ENCODE results near the gene LIPC.

Gene LIPC

DNA sequence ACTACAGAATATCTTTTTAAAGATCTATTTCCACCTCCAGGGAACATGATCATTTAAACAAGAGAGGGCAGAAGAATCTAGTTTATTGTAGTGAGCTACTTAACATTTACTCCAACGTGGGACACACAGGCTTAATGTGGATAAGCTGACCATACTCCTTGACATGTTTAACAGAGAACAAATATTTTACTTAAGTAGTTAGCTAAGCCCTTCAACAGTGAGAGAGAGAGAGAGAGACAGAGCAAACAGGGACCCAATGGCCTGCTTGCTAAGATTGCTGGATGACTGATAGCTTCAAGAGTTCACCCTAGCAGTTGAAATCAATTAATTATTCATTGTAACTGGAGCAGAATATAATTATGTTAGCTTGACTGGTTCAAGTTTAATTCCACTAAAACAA, 159.1 kb downstream of the LIPC start:
- TF ChIP-seq CSDC2 (CRISPR knock-in tag; IDR thresholded peaks at IDR 0.05) (no peak), TCF4 (CRISPR knock-in tag; IDR thresholded peaks at IDR 0.05; ENCODE audit: borderline replicate concordance) (no peak), RARB (CRISPR knock-in tag; IDR thresholded peaks at IDR 0.05) (no peak), PPARA (CRISPR knock-in tag; IDR thresholded peaks at IDR 0.05; ENCODE audit: borderline replicate concordance) (no peak)
- TF ChIP-seq, protein P1, sequence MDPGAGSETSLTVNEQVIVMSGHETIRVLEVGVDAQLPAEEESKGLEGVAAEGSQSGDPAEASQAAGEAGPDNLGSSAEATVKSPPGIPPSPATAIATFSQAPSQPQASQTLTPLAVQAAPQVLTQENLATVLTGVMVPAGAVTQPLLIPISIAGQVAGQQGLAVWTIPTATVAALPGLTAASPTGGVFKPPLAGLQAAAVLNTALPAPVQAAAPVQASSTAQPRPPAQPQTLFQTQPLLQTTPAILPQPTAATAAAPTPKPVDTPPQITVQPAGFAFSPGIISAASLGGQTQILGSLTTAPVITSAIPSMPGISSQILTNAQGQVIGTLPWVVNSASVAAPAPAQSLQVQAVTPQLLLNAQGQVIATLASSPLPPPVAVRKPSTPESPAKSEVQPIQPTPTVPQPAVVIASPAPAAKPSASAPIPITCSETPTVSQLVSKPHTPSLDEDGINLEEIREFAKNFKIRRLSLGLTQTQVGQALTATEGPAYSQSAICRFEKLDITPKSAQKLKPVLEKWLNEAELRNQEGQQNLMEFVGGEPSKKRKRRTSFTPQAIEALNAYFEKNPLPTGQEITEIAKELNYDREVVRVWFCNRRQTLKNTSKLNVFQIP (CRISPR knock-in tag; IDR thresholded peaks at IDR 0.05; ENCODE audit: borderline replicate concordance, low read depth): no peak
- ATAC-seq: no peak

DNA sequence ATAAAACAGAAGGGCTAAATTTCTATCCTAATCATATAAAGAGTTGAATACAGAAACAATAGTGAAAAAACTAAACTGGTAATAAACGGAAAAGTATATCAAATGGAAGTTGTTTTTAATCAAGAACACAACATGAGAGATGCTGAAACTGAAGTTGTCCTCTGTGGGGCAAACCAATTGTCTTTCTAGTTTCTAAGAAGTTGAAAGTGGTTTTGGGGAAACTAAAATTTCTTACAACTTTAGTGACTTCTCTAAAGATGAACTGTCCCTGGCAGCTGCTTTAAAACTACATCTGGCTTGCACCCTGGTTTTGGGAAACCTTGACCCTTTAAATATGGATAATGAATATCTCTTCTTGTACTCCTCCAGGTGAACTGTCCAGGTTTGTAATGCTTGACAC, 162.1 kb downstream of the LIPC start:
- no peak for ATAC-seq
- TF ChIP-seq, protein P2, sequence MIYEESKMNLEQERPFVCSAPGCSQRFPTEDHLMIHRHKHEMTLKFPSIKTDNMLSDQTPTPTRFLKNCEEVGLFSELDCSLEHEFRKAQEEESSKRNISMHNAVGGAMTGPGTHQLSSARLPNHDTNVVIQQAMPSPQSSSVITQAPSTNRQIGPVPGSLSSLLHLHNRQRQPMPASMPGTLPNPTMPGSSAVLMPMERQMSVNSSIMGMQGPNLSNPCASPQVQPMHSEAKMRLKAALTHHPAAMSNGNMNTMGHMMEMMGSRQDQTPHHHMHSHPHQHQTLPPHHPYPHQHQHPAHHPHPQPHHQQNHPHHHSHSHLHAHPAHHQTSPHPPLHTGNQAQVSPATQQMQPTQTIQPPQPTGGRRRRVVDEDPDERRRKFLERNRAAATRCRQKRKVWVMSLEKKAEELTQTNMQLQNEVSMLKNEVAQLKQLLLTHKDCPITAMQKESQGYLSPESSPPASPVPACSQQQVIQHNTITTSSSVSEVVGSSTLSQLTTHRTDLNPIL (CRISPR knock-in tag; IDR thresholded peaks at IDR 0.05; ENCODE audit: low read depth): no peak
- TF ChIP-seq CSDC2 (CRISPR knock-in tag; IDR thresholded peaks at IDR 0.05) (no peak), ARNTL (CRISPR knock-in tag; IDR thresholded peaks at IDR 0.05; ENCODE audit: borderline replicate concordance, low read depth) (no peak), OSR1 (CRISPR knock-in tag; IDR thresholded peaks at IDR 0.05) (no peak), ZNF8 (CRISPR knock-in tag; IDR thresholded peaks at IDR 0.05) (no peak), BACH2 (CRISPR knock-in tag; IDR thresholded peaks at IDR 0.05; ENCODE audit: borderline replicate concordance) (no peak), TCF4 (CRISPR knock-in tag; IDR thresholded peaks at IDR 0.05; ENCODE audit: borderline replicate concordance) (no peak), TOX (CRISPR knock-in tag; IDR thresholded peaks at IDR 0.05; ENCODE audit: borderline replicate concordance) (no peak), ISL1 (CRISPR knock-in tag; IDR thresholded peaks at IDR 0.05) (no peak), RARB (CRISPR knock-in tag; IDR thresholded peaks at IDR 0.05) (no peak)
- TF ChIP-seq, protein P3, sequence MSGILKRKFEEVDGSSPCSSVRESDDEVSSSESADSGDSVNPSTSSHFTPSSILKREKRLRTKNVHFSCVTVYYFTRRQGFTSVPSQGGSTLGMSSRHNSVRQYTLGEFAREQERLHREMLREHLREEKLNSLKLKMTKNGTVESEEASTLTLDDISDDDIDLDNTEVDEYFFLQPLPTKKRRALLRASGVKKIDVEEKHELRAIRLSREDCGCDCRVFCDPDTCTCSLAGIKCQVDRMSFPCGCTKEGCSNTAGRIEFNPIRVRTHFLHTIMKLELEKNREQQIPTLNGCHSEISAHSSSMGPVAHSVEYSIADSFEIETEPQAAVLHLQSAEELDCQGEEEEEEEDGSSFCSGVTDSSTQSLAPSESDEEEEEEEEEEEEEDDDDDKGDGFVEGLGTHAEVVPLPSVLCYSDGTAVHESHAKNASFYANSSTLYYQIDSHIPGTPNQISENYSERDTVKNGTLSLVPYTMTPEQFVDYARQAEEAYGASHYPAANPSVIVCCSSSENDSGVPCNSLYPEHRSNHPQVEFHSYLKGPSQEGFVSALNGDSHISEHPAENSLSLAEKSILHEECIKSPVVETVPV (CRISPR knock-in tag; IDR thresholded peaks at IDR 0.05): no peak
- TF ChIP-seq, protein P4, sequence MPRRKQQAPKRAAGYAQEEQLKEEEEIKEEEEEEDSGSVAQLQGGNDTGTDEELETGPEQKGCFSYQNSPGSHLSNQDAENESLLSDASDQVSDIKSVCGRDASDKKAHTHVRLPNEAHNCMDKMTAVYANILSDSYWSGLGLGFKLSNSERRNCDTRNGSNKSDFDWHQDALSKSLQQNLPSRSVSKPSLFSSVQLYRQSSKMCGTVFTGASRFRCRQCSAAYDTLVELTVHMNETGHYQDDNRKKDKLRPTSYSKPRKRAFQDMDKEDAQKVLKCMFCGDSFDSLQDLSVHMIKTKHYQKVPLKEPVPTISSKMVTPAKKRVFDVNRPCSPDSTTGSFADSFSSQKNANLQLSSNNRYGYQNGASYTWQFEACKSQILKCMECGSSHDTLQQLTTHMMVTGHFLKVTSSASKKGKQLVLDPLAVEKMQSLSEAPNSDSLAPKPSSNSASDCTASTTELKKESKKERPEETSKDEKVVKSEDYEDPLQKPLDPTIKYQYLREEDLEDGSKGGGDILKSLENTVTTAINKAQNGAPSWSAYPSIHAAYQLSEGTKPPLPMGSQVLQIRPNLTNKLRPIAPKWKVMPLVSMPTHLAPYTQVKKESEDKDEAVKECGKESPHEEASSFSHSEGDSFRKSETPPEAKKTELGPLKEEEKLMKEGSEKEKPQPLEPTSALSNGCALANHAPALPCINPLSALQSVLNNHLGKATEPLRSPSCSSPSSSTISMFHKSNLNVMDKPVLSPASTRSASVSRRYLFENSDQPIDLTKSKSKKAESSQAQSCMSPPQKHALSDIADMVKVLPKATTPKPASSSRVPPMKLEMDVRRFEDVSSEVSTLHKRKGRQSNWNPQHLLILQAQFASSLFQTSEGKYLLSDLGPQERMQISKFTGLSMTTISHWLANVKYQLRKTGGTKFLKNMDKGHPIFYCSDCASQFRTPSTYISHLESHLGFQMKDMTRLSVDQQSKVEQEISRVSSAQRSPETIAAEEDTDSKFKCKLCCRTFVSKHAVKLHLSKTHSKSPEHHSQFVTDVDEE (CRISPR knock-in tag; IDR thresholded peaks at IDR 0.05): no peak
- TF ChIP-seq, protein P1 (CRISPR knock-in tag; IDR thresholded peaks at IDR 0.05; ENCODE audit: borderline replicate concordance, low read depth): no peak

DNA sequence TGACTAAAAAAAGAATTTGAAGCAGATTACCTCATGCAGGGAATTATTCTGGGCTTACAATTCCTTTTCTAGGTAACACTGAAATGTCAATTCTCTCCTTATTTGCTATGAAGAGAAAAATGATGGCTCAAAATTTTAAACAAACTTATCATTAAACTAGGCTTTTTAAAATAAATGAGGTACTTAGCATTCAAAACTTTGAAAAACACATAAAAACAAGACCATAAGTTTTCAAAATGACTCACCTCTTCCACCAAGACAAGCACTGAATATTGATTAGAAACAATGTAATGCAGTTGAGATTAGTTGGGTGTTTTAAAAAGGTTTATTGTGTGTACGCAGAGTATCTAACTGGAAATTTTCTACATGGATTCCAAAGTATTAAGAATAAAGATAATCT, 163.1 kb downstream of the LIPC start:
- TF ChIP-seq CSDC2 (CRISPR knock-in tag; IDR thresholded peaks at IDR 0.05): no peak
- TF ChIP-seq GLIS3 (CRISPR knock-in tag; IDR thresholded peaks at IDR 0.05): no peak
- TF ChIP-seq ZFP30 (CRISPR knock-in tag; IDR thresholded peaks at IDR 0.05): no peak
- TF ChIP-seq OSR1 (CRISPR knock-in tag; IDR thresholded peaks at IDR 0.05): no peak
- TF ChIP-seq ZFP3 (CRISPR knock-in tag; IDR thresholded peaks at IDR 0.05): no peak
- TF ChIP-seq ZNF70 (CRISPR knock-in tag; IDR thresholded peaks at IDR 0.05): no peak
- TF ChIP-seq, protein P3 (CRISPR knock-in tag; IDR thresholded peaks at IDR 0.05): no peak
- TF ChIP-seq, protein P2 (CRISPR knock-in tag; IDR thresholded peaks at IDR 0.05; ENCODE audit: low read depth): no peak
- no peak for TF ChIP-seq ZC3H10 (CRISPR knock-in tag; IDR thresholded peaks at IDR 0.05)
- TF ChIP-seq ZNF565 (CRISPR knock-in tag; conservative IDR thresholded peaks at IDR 0.05; ENCODE audit: low read depth): no peak
- TF ChIP-seq BACH2 (CRISPR knock-in tag; IDR thresholded peaks at IDR 0.05; ENCODE audit: borderline replicate concordance): no peak
- no peak for TF ChIP-seq ISL1 (CRISPR knock-in tag; IDR thresholded peaks at IDR 0.05)
- TF ChIP-seq ESRRG (CRISPR knock-in tag; IDR thresholded peaks at IDR 0.05): no peak
- TF ChIP-seq SNAI2 (CRISPR knock-in tag; IDR thresholded peaks at IDR 0.05): no peak
- ATAC-seq: no peak

Data from SK-N-SH treated with all-trans-retinoic acid at 6 μM for 48 hours (cell line).